Mesendoderm (in vitro differentiated cells): ENCODE measurements around the gene KIDINS220.

ENCODE experiments used
- DNase-seq: peaks from one replicate; pipeline ENCODE4 v3.0.0; 2013
- H2AK5ac ChIP-seq: 2 replicates; pipeline ENCODE4 v1.6.1; 2013; ENCODE audit warnings: low read length, inconsistent platforms
- H2BK120ac ChIP-seq: 2 replicates; pipeline ENCODE4 v1.6.1; 2013; ENCODE audit warnings: low read depth, mild to moderate bottlenecking, low read length, moderate library complexity, mixed read lengths
- H2BK15ac ChIP-seq: replicated peaks from 2 replicates; pipeline ENCODE4 v1.6.1; 2013; ENCODE audit warnings: low read depth, mild to moderate bottlenecking, moderate library complexity
- H2BK5ac ChIP-seq: 2 replicates; pipeline ENCODE4 v1.6.1; 2013; ENCODE audit warnings: low read length, inconsistent platforms
- H3K18ac ChIP-seq: 2 replicates; pipeline ENCODE4 v1.6.1; 2013; ENCODE audit warnings: mild to moderate bottlenecking, low read length, mixed read lengths
- H3K23ac ChIP-seq: one replicate; pipeline ENCODE4 v1.6.1; 2013; ENCODE audit warnings: low read length
- H3K27ac ChIP-seq: 2 replicates; pipeline ENCODE4 v1.5.1; 2013; ENCODE audit warnings: low read depth, mild to moderate bottlenecking, inconsistent platforms, low read length, moderate library complexity
- H3K27me3 ChIP-seq: 2 replicates; pipeline ENCODE4 v1.6.1; 2013; ENCODE audit warnings: low read length, control low read depth, mild to moderate bottlenecking, inconsistent platforms; ENCODE audit not compliant: insufficient read depth, poor library complexity
- H3K36me3 ChIP-seq: 2 replicates; pipeline ENCODE4 v1.6.1; 2013; ENCODE audit warnings: low read length, inconsistent platforms; ENCODE audit not compliant: control insufficient read depth, insufficient read depth
- H3K4ac ChIP-seq: one replicate; pipeline ENCODE4 v1.6.1; 2013; ENCODE audit warnings: low read depth, mild to moderate bottlenecking, low read length, moderate library complexity
- H3K4me1 ChIP-seq: 2 replicates; pipeline ENCODE4 v1.6.1; 2013; ENCODE audit warnings: low read depth, low read length, inconsistent platforms; ENCODE audit not compliant: control insufficient read depth
- H3K4me2 ChIP-seq: 2 replicates; pipeline ENCODE4 v1.6.1; 2013; ENCODE audit warnings: low read length
- H3K4me3 ChIP-seq: 2 replicates; pipeline ENCODE4 v1.5.1; 2013; ENCODE audit warnings: mild to moderate bottlenecking, low read length
- H3K56ac ChIP-seq: one replicate; pipeline ENCODE4 v1.6.1; 2013; ENCODE audit warnings: low read length
- H3K79me1 ChIP-seq: 2 replicates; pipeline ENCODE4 v1.6.1; 2013; ENCODE audit warnings: low read length, inconsistent platforms
- H3K79me2 ChIP-seq: 2 replicates; pipeline ENCODE4 v1.6.1; 2013; ENCODE audit warnings: mild to moderate bottlenecking, low read length; ENCODE audit not compliant: control insufficient read depth, insufficient read depth
- H3K9ac ChIP-seq: 2 replicates; pipeline ENCODE4 v1.6.1; 2013; ENCODE audit warnings: low read length, inconsistent platforms
- H4K5ac ChIP-seq: one replicate; pipeline ENCODE4 v1.6.1; 2013; ENCODE audit warnings: low read length
- H4K8ac ChIP-seq: one replicate; pipeline ENCODE4 v1.6.1; 2013; ENCODE audit warnings: low read depth, mild to moderate bottlenecking, control low read depth, low read length, moderate library complexity
- WGBS: extraction: QIAGEN DNeasy Blood & Tissue Kit; methylation state at CpG from one replicate; pipeline ENCODE4 v1.1.7; 2013; ENCODE audit warnings: low lambda C conversion rate, missing lambda C conversion rate; ENCODE audit not compliant: insufficient coverage; ENCODE audit errors: extremely low coverage; 5-methylcytosine and 5-hydroxymethylcytosine counted together

The KIDINS220 gene

DNA sequence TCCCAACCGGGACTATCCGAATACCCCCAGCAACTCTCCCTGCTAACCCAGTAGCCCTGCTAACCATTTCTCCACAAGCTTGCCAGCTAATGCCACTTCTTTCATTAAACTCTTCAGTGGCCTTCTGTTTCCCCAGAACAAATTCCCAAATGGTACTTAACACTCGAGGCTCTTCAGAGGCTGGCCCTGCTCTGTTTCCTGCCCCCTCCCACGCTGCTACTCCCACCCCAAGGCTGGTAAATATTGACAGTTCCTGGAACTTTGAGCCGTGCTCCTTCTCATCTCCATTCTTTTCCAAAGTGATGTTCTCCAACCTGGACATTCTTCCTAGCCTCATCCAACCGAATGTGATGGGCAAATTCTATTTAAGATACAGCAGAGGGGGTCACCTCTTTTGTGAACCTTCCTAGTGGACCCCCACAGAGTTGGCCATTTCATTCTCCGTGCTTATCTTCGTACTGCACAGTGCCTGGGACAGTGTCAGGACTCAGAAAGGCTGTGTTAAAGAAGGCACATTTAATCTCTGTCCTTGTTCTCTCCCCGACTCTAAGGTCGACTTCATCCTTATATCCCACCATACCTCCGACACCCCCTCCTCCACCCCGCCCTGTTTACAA is 3.2 kb upstream of the KIDINS220 start:
- H2AK5ac ChIP-seq: no peak overlapping the region
- no peak overlapping the region for H2BK15ac ChIP-seq
- H3K4me1 ChIP-seq: peaks cover 4% of the 10 kb centered on the region
- no peak overlapping the region for H3K4me2 ChIP-seq
- H3K9ac ChIP-seq: no peak overlapping the region
- no peak overlapping the region for H2BK120ac ChIP-seq
- H3K23ac ChIP-seq: no peak overlapping the region
- H2BK5ac ChIP-seq: no peak overlapping the region
- H3K4ac ChIP-seq: no peak overlapping the region
- DNase-seq: no peak
- no CpG with 5 or more reads among the region's 12 CpGs for WGBS
- H4K8ac ChIP-seq: no peak overlapping the region
- no peak overlapping the region for H3K18ac ChIP-seq
- no peaks in the 10 kb centered on the region for H3K27me3 ChIP-seq
- no peak overlapping the region for H3K56ac ChIP-seq
- no peaks in the 10 kb centered on the region for H3K79me1 ChIP-seq
- no peak overlapping the region for H3K4me3 ChIP-seq
- no peaks in the 10 kb centered on the region for H3K36me3 ChIP-seq
- no peaks in the 10 kb centered on the region for H3K79me2 ChIP-seq
- no peak overlapping the region for H4K5ac ChIP-seq
- no peak overlapping the region for H3K27ac ChIP-seq

DNA sequence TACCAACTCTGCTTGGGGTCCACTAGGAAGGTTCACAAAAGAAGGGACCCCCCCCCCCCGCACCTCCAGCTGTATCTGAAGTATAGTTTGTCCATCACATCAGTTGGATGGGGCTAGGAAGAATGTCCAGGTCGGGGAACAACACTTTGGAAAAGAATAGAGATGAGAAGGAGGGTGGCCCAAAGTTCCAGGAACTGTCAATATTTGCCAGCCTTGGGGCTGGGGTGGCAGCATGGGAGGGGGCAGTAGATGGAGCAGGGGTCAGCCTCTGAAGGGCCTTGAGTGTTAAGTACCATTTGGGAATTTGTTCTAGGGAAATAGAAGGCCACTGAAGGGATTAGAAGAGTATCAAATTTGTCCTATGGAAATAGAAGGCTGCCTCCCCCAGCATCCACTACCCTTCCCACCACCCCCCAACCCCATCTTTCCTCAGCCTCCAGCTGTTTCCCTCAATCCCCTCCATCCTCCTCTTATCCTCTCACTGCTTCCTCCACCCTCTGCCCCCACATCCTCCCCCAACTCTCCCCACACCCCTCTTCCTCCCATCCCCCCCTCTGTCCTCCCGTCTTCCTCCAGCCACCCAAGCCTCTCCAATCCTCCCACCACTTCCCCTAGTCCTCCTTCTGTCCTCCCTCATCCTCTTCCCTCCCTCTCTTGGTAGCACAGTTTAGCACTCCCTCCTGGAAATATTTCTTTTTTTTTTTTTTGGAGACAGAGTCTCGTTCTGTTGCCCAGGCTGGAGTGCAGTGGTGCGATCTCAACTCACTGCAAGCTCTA is 2.0 kb upstream of the KIDINS220 start:
- peaks cover 2% of the 10 kb centered on the region for H3K79me1 ChIP-seq
- no peak overlapping the region for H3K4me2 ChIP-seq
- H3K9ac ChIP-seq: no peak overlapping the region
- H3K56ac ChIP-seq: no peak overlapping the region
- H3K36me3 ChIP-seq: no peaks in the 10 kb centered on the region
- H3K18ac ChIP-seq: no peak overlapping the region
- no peak overlapping the region for H2BK15ac ChIP-seq
- no peak overlapping the region for H3K27ac ChIP-seq
- H2AK5ac ChIP-seq: no peak overlapping the region
- H2BK5ac ChIP-seq: no peak overlapping the region
- no peaks in the 10 kb centered on the region for H3K27me3 ChIP-seq
- no peak overlapping the region for H3K23ac ChIP-seq
- no peak overlapping the region for H4K5ac ChIP-seq
- H2BK120ac ChIP-seq: no peak overlapping the region
- peaks cover 4% of the 10 kb centered on the region for H3K4me1 ChIP-seq
- WGBS: no CpG with 5 or more reads among the region's 5 CpGs
- H3K79me2 ChIP-seq: peaks cover 3% of the 10 kb centered on the region
- H4K8ac ChIP-seq: no peak overlapping the region
- H3K4ac ChIP-seq: no peak overlapping the region
- DNase-seq: no peak
- H3K4me3 ChIP-seq: no peak overlapping the region

DNA sequence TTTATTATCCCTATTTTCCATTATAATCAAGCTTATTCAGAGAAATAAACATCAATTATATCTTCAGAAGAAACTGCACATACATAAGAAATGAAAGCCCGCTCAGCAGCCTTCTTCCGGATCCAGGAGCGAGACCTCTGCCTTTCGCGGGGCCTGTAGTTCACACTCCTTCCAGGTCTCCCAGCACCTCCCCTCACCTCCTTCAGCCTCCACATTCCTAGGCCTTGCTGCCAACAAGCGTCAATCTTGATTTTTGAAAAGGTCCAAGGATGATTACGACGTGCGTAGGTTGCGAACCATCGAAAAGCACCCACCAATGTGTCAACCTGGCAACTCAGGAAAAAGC is 355 bp upstream of the KIDINS220 start:
- Histone ChIP-seq H2BK5ac (no peak overlapping the region), H3K4me1 (peaks cover 4% of the 10 kb centered on the region), H3K27ac (no peak overlapping the region), H3K18ac (no peak overlapping the region), H2BK15ac (no peak overlapping the region), H3K27me3 (no peaks in the 10 kb centered on the region), H3K4ac (no peak overlapping the region), H3K23ac (no peak overlapping the region), H3K79me1 (peaks cover 3% of the 10 kb centered on the region), H3K36me3 (no peaks in the 10 kb centered on the region), H3K4me3 (no peak overlapping the region), H3K4me2 (no peak overlapping the region), H3K79me2 (peaks cover 3% of the 10 kb centered on the region), H2AK5ac (no peak overlapping the region), H3K56ac (peak overlapping the region; percentile 56), H4K8ac (no peak overlapping the region), H4K5ac (no peak overlapping the region), H3K9ac (peak overlapping the region; percentile 3), H2BK120ac (no peak overlapping the region)
- WGBS: no CpG with 5 or more reads among the region's 11 CpGs
- peak; percentile 70 for DNase-seq

DNA sequence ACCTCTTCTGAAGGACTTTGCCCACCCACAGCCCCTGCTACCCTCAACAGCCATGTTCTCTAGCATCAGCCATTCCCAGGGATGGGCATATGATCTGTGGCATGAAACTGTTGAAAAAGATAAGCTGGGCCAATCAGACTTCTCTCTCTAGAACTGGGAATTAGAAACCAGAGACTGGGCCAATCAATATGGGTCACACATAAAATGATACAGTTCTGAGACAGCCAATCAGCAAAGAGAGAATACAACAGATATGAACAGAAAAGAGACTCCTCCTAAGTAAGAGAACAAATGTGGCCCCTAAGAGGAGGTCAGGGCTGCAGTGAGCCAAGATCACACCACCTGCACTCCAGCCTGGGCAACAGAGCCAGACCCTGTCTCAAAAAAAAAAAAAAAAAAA is 2.1 kb downstream of the KIDINS220 start:
- Histone ChIP-seq H3K27ac (no peak overlapping the region), H2BK5ac (no peak overlapping the region), H3K9ac (no peak overlapping the region), H3K18ac (no peak overlapping the region), H3K36me3 (no peaks in the 10 kb centered on the region), H3K4ac (no peak overlapping the region), H4K8ac (no peak overlapping the region), H3K79me1 (peaks cover 9% of the 10 kb centered on the region), H3K23ac (no peak overlapping the region), H2BK15ac (no peak overlapping the region), H3K56ac (no peak overlapping the region), H3K4me3 (no peak overlapping the region), H2AK5ac (no peak overlapping the region), H3K4me2 (no peak overlapping the region), H3K79me2 (peaks cover 3% of the 10 kb centered on the region), H3K27me3 (no peaks in the 10 kb centered on the region), H3K4me1 (peaks cover 4% of the 10 kb centered on the region), H2BK120ac (no peak overlapping the region), H4K5ac (no peak overlapping the region)
- DNase-seq: no peak

DNA sequence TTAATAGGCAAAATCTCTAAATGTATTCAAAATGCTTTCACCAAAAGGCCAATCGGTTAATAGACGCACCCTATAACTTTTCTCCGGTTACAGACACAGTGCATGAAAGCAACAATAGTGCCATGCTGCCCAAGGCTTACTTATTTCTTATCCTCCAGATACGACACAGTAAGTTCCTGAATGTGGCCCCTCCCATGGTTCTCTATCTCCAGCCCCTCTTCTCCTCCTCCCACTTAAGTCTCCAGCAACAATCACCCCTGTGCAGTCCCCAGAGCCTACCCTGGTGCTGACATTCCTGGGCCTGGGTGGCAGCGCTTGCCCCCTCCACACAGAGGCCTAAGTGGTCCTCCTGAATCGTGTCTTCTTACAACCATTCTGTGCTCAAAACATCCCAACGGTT is 3.6 kb downstream of the KIDINS220 start:
- peaks cover 11% of the 10 kb centered on the region for H3K79me1 ChIP-seq
- no peak for DNase-seq
- no peak overlapping the region for H2AK5ac ChIP-seq
- H3K4me2 ChIP-seq: no peak overlapping the region
- H4K5ac ChIP-seq: no peak overlapping the region
- no peak overlapping the region for H3K23ac ChIP-seq
- H3K4me1 ChIP-seq: peaks cover 4% of the 10 kb centered on the region
- no peak overlapping the region for H4K8ac ChIP-seq
- H3K36me3 ChIP-seq: no peaks in the 10 kb centered on the region
- no CpG with 5 or more reads among the region's 7 CpGs for WGBS
- H3K9ac ChIP-seq: no peak overlapping the region
- H2BK120ac ChIP-seq: no peak overlapping the region
- H3K27ac ChIP-seq: no peak overlapping the region
- H3K79me2 ChIP-seq: peaks cover 3% of the 10 kb centered on the region
- no peak overlapping the region for H3K4ac ChIP-seq
- no peak overlapping the region for H2BK15ac ChIP-seq
- H3K56ac ChIP-seq: no peak overlapping the region
- H3K4me3 ChIP-seq: no peak overlapping the region
- no peak overlapping the region for H3K18ac ChIP-seq
- H2BK5ac ChIP-seq: no peak overlapping the region
- H3K27me3 ChIP-seq: no peaks in the 10 kb centered on the region

DNA sequence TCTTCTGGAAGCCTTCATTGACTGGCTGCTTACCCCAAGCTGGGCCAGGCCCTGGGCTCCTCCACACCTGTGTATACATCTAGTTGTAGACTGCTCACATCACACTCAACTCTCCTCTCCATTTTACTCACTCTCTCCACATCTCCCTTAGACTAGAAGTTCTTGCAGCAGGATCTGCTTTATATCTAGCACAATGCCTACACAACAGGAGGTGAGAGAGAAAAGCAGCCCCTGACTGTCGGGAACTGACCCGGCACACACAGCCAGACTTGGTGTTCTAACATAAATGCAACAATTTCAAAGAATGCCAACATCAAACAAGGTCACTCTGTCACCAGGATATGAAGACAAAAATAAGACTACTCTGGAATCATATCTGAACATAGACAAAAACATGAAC is 5.9 kb downstream of the KIDINS220 start:
- Histone ChIP-seq H3K4me2 (no peak overlapping the region), H4K5ac (no peak overlapping the region), H3K23ac (no peak overlapping the region), H3K4ac (no peak overlapping the region), H3K18ac (no peak overlapping the region), H3K27me3 (no peaks in the 10 kb centered on the region), H3K79me1 (peaks cover 13% of the 10 kb centered on the region), H3K4me1 (peaks cover 3% of the 10 kb centered on the region), H2BK15ac (no peak overlapping the region), H4K8ac (no peak overlapping the region), H2BK5ac (no peak overlapping the region), H3K27ac (no peak overlapping the region), H3K36me3 (no peaks in the 10 kb centered on the region), H3K56ac (no peak overlapping the region), H2AK5ac (no peak overlapping the region), H3K9ac (no peak overlapping the region), H3K79me2 (peaks cover 3% of the 10 kb centered on the region), H3K4me3 (no peak overlapping the region), H2BK120ac (no peak overlapping the region)
- WGBS: no CpG with 5 or more reads among the region's 2 CpGs
- DNase-seq: no peak
